GM12878 (cell line): ENCODE data around the gene RETREG2. TPM values are rescaled to one million over a fixed set of nuclear protein-coding genes. Genes with fewer than 3 reads are reported as not detected.

ENCODE experiments used
- ATAC-seq: fragments of 200-7000 bp; cut with Tn5 transposase; 3 replicates; pipeline ENCODE4 v1.9.1; 2020; ENCODE audit warnings: mild to moderate bottlenecking, moderate library complexity
- BruUV-seq: library from RNA; stranded (reverse); fragments of 400-500 nt; replicated peaks from 2 replicates; lab custom pipeline; 2021; lab: Mats Ljungman, UMichigan
- CTCF ChIA-PET: fragments of 300-600 bp; sonication (Branson Sonifier 250); formaldehyde crosslinking; extraction: SDS; loops from one replicate; lab custom pipeline; 2021; ENCODE audit warnings: inconsistent platforms; lab: Yijun Ruan, JAX
- POLR2A ChIA-PET: fragments of 350-600 bp; formaldehyde crosslinking; extraction: SDS; loops from one replicate; lab custom pipeline; 2021; ENCODE audit warnings: inconsistent platforms; lab: Charles Lee
- RAD21 ChIA-PET: fragments of 300-600 bp; sonication (Branson Sonifier 250); formaldehyde crosslinking; loops from one replicate; lab custom pipeline; 2023; ENCODE audit warnings: antibody characterized with exemption; ENCODE audit not compliant: unreplicated experiment; lab: Charles Lee
- SMC1A ChIA-PET: fragments of 300-600 bp; sonication (Branson Sonifier 250); formaldehyde crosslinking; loops from one replicate; lab custom pipeline; 2023; ENCODE audit not compliant: unreplicated experiment, uncharacterized antibody; lab: Charles Lee
- DNase-seq: peaks from one replicate; pipeline ENCODE4 v3.0.0-alpha.2; 2011; ENCODE audit warnings: low read depth, low spot score
- FAIRE-seq: peaks from 3 replicates; lab custom pipeline; 2011; peaks lifted over from hg19 to GRCh38; lab: Jason Lieb, UNC
- H2AFZ ChIP-seq: 2 replicates; pipeline ENCODE4 v1.6.0; 2011; ENCODE audit warnings: low read depth, low read length, control low read depth; ENCODE audit not compliant: control insufficient read depth
- H3K27ac ChIP-seq: 2 replicates; pipeline ENCODE4 v1.5.1; 2011; ENCODE audit warnings: control low read depth; ENCODE audit not compliant: control insufficient read depth, insufficient read depth
- H3K27me3 ChIP-seq, 2 experiments: replicated peaks in 1 of 2; 2 replicates each; pipeline versions ENCODE4 v1.6.0 to v1.6.1; 2011; ENCODE audit warnings: low read length in 1 of 2; ENCODE audit not compliant: control insufficient read depth in 2 of 2, insufficient read depth in 2 of 2
- H3K36me3 ChIP-seq, 2 experiments: 2 replicates each; pipeline ENCODE4 v1.5.1; 2011; ENCODE audit warnings: low read length in 1 of 2; ENCODE audit not compliant: control insufficient read depth in 2 of 2, insufficient read depth in 2 of 2
- H3K4me1 ChIP-seq: 2 replicates; pipeline ENCODE4 v1.6.1; 2011; ENCODE audit warnings: mild to moderate bottlenecking, low read length, moderate library complexity, mixed read lengths; ENCODE audit not compliant: control insufficient read depth, insufficient read depth
- H3K4me2 ChIP-seq: 2 replicates; pipeline ENCODE4 v1.6.0; 2011; ENCODE audit warnings: control low read depth; ENCODE audit not compliant: control insufficient read depth, insufficient read depth
- H3K4me3 ChIP-seq: fragments of 200-600 bp; sonication (generic); 2 replicates; pipeline ENCODE4 v1.5.1; 2016
- H3K79me2 ChIP-seq: 2 replicates; pipeline ENCODE4 v1.6.0; 2011; ENCODE audit warnings: low read length; ENCODE audit not compliant: control insufficient read depth, insufficient read depth
- H3K9ac ChIP-seq: 2 replicates; pipeline ENCODE4 v1.8.0; 2011; ENCODE audit warnings: low read length, control low read depth, mixed read lengths; ENCODE audit not compliant: control insufficient read depth, insufficient read depth
- H3K9me3 ChIP-seq: replicated peaks from 3 replicates; pipeline ENCODE4 v1.5.1; 2011; ENCODE audit warnings: mild to moderate bottlenecking, low read length; ENCODE audit not compliant: control insufficient read depth, insufficient read depth
- H4K20me1 ChIP-seq: 2 replicates; pipeline ENCODE4 v1.6.0; 2011; ENCODE audit not compliant: control insufficient read depth, insufficient read depth
- ATF3 ChIP-seq: IDR thresholded peaks from 2 replicates; pipeline ENCODE4 v1.6.1; 2011; ENCODE audit warnings: low read depth, mild to moderate bottlenecking, low read length, moderate library complexity, borderline replicate concordance; ENCODE audit errors: extremely low read depth
- BCL11A ChIP-seq: IDR thresholded peaks from 2 replicates; pipeline ENCODE4 v1.6.1; 2011; ENCODE audit warnings: low read depth, low read length
- KAT2A ChIP-seq: conservative IDR thresholded peaks from 2 replicates; pipeline ENCODE4 v1.6.1; 2011; ENCODE audit warnings: low read depth, low read length; ENCODE audit not compliant: control insufficient read depth
- NFYA ChIP-seq: IDR thresholded peaks from 2 replicates; pipeline ENCODE4 v1.6.1; 2011; ENCODE audit warnings: low read depth, mild to moderate bottlenecking, low read length, improper control_type of control experiment, borderline replicate concordance
- NFYB ChIP-seq: IDR thresholded peaks from 2 replicates; pipeline ENCODE4 v1.6.1; 2011; ENCODE audit warnings: low read depth, mild to moderate bottlenecking, low read length, improper control_type of control experiment, moderate library complexity; ENCODE audit not compliant: insufficient read depth
- RFX5 ChIP-seq: IDR thresholded peaks from 2 replicates; pipeline ENCODE4 v1.6.1; 2011; ENCODE audit warnings: low read depth, low read length, improper control_type of control experiment
- SMAD1 ChIP-seq: fragments of 450-650 bp; IDR thresholded peaks from 2 replicates; pipeline ENCODE4 v1.6.1; 2018; ENCODE audit warnings: mild to moderate bottlenecking, low read depth; ENCODE audit not compliant: partially characterized antibody
- SPI1 ChIP-seq: IDR thresholded peaks from 2 replicates; pipeline ENCODE4 v1.6.1; 2011; ENCODE audit warnings: low read depth, mild to moderate bottlenecking, low read length, moderate library complexity, borderline replicate concordance; ENCODE audit not compliant: insufficient read depth
- TCF7 ChIP-seq: IDR thresholded peaks from 2 replicates; pipeline ENCODE4 v1.6.1; 2014; ENCODE audit warnings: antibody characterized with exemption, borderline replicate concordance
- ZNF207 ChIP-seq: fragments of 450-650 bp; IDR thresholded peaks from 2 replicates; pipeline ENCODE4 v1.6.1; 2014; ENCODE audit warnings: antibody characterized with exemption, mild to moderate bottlenecking, borderline replicate concordance
- ZNF384 ChIP-seq: IDR thresholded peaks from 2 replicates; pipeline ENCODE4 v1.6.1; 2012; ENCODE audit warnings: low read depth, mild to moderate bottlenecking, low read length, improper control_type of control experiment, borderline replicate concordance
- WGBS: methylation state at CpG from one replicate; pipeline ENCODE4 v1.1.6; 2016; ENCODE audit warnings: low lambda C conversion rate; ENCODE audit not compliant: insufficient replicate concordance, insufficient coverage; ENCODE audit errors: missing lambda C conversion rate; 5-methylcytosine and 5-hydroxymethylcytosine counted together
- in situ Hi-C: fragments of 300-500 bp; cut with MboI; formaldehyde crosslinking; loops from 9 replicates; pipeline ENCODE4 v1.14.3; 2018; ENCODE audit warnings: mixed read lengths
- intact Hi-C: fragments of 100-400 bp; cut with micrococcal nuclease; formaldehyde crosslinking; loops from one replicate; pipeline ENCODE4 v1.14.2; 2022; ENCODE audit not compliant: unreplicated experiment
- polyA plus RNA-seq, 11 experiments: library from polyadenylated mRNA; depleted of rRNA in 4 of 11; unstranded in 6 of 11; stranded (reverse) in 5 of 11; fragments of >200 nt; fragmentation: Nextera tagmentation in 4 of 11; fragmentation: Illumina TruSeq in 1 of 11; extraction: Ambion mirVana in 4 of 11; extraction: Trizol in 1 of 11; gene quantifications; 1 replicate in 1 of 11; 2 replicates in 10 of 11; pipeline versions ENCODE4 v1.2.1 to v1.2.3, GENCODE V29; 2011 to 2016; ENCODE audit warnings: inconsistent platforms in 2 of 11, missing spikeins in 2 of 11, low read depth in 1 of 11
- total RNA-seq, 4 experiments: library from RNA; depleted of rRNA in 3 of 4; stranded (reverse); fragments of >200 nt in 3 of 4; fragmentation: Illumina TruSeq in 1 of 4; extraction: Trizol in 1 of 4; gene quantifications; 2 replicates each; pipeline versions ENCODE4 v1.2.1 to v1.2.3, GENCODE V29; 2013 to 2021
- TF ChIP-seq, protein P1 (sequence below): fragments of 450-650 bp; IDR thresholded peaks from 2 replicates; pipeline ENCODE4 v1.6.1; 2017; ENCODE audit warnings: mild to moderate bottlenecking
- TF ChIP-seq, protein P2 (sequence below): IDR thresholded peaks from 2 replicates; pipeline ENCODE4 v1.6.1; 2011; ENCODE audit warnings: mild to moderate bottlenecking, low read depth, low read length, moderate library complexity; ENCODE audit not compliant: insufficient replicate concordance
- TF ChIP-seq, protein P3 (sequence below): fragments of 450-650 bp; formaldehyde crosslinking; IDR thresholded peaks from 2 replicates; pipeline ENCODE4 v1.4.0; 2022; ENCODE audit warnings: mild to moderate bottlenecking, moderate library complexity

RETREG2 gene
- total and polyA plus RNA-seq, 10 of the 15 experiments (the other 5 are each of a cell fraction or from before 2014, with no cell fraction given): 10.1 to 72.0 (median 28.3) TPM

DNA sequence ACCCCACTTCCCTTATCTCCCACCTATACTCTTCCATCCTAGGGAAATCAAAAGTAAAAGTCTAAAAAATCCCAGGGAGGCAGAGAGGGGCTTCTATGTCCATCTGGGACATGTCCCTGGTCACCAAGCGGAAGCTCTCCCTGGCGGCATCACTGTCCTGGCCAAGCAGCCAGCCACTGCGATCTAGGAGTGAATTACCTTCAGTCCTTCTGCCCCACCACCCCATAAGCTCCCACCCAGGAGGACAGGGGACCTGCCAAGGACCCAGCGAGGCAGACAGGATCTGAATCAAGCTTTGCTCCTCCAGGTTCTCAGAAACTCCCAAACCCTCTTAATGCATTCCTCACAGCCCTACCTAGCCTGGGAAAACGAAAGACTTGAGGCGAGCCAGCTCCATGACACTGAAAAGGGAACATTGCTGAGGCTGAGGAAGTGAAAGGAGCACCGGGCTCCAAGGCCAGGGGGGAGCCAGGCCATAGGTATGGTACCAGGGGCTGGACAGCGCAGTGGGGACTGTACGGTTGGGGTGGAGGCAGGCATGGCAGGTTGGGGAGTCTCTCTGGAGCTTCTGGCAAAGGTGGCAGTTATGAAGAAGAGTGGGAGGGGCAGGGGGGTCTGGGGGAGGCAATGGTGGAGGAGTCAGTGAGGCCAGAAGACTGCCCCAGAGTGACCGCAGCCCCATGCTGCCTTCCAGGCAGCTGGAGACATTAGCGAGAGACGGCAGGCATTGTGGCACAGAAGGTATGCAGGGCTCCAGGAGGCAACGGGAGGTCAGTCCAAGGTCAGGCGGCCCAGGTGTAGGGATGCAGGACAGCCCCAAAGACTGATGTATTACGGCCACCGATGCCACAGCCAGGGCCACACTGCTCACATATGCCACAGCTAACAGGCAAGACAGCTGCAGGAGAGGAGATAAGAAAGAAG lies 5.6 kb upstream of the RETREG2 start:
- intact Hi-C loops (no loop called here), in situ Hi-C loops (loop anchor here (5.0 kb wide), 1 partner anchor 35 kb away; the partner anchor contains the start of gene ZFAND2B)
- no peak for DNase-seq
- no peaks in the 10 kb centered on the region for H3K27me3 ChIP-seq
- no peaks in the 10 kb centered on the region; the same call in 1 of the 2 replicates for H3K4me1 ChIP-seq
- no peak overlapping the region for H3K4me3 ChIP-seq
- RAD21 ChIA-PET: interaction anchor here (1.8 to 4.1 kb wide), 3 partner anchors 35 to 124 kb away, joined by 9 to 33 read pairs (median 12); partner anchors contain the start of gene ZFAND2B
- H3K9ac ChIP-seq: no peak overlapping the region
- no peak overlapping the region for H2AFZ ChIP-seq
- WGBS: 85% methylated on average over 16 of the region's 16 CpGs
- no peak overlapping the region for H3K27ac ChIP-seq
- H4K20me1 ChIP-seq: no peaks in the 10 kb centered on the region
- POLR2A ChIA-PET: interaction anchor here (1.2 kb wide), 1 partner anchor 34 kb away, joined by 5 read pairs; the partner anchor contains the start of gene ZFAND2B
- H3K79me2 ChIP-seq: peaks cover 14% of the 10 kb centered on the region
- CTCF ChIA-PET: interaction anchor here (0.5 to 5.6 kb wide), 18 partner anchors 8 to 344 kb away, joined by 3 to 48 read pairs (median 8); partner anchors contain the start of genes DNAJB2, GLB1L and STK16
- no peak for FAIRE-seq
- no peak overlapping the region for H3K4me2 ChIP-seq
- BruUV-seq: no TSS peak
- H3K36me3 ChIP-seq: peaks cover 4 to 9% of the 10 kb centered on the region in 2 experiments
- H3K9me3 ChIP-seq: no peaks in the 10 kb centered on the region
- SMC1A ChIA-PET: interaction anchor here (0.6 to 2.9 kb wide), 6 partner anchors 36 to 326 kb away, joined by 3 to 20 read pairs (median 3); partner anchors contain the start of gene GMPPA
- ATAC-seq: no peak
- TF ChIP-seq SMAD1 (no peak), KAT2A (no peak), ZNF207 (no peak), NFYA (no peak), NFYB (no peak), SPI1 (no peak), ATF3 (no peak), ZNF384 (no peak), TCF7 (no peak), BCL11A (no peak), RFX5 (no peak)
- TF ChIP-seq, protein P1, sequence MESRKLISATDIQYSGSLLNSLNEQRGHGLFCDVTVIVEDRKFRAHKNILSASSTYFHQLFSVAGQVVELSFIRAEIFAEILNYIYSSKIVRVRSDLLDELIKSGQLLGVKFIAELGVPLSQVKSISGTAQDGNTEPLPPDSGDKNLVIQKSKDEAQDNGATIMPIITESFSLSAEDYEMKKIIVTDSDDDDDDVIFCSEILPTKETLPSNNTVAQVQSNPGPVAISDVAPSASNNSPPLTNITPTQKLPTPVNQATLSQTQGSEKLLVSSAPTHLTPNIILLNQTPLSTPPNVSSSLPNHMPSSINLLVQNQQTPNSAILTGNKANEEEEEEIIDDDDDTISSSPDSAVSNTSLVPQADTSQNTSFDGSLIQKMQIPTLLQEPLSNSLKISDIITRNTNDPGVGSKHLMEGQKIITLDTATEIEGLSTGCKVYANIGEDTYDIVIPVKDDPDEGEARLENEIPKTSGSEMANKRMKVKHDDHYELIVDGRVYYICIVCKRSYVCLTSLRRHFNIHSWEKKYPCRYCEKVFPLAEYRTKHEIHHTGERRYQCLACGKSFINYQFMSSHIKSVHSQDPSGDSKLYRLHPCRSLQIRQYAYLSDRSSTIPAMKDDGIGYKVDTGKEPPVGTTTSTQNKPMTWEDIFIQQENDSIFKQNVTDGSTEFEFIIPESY: no peak
- TF ChIP-seq, protein P2, sequence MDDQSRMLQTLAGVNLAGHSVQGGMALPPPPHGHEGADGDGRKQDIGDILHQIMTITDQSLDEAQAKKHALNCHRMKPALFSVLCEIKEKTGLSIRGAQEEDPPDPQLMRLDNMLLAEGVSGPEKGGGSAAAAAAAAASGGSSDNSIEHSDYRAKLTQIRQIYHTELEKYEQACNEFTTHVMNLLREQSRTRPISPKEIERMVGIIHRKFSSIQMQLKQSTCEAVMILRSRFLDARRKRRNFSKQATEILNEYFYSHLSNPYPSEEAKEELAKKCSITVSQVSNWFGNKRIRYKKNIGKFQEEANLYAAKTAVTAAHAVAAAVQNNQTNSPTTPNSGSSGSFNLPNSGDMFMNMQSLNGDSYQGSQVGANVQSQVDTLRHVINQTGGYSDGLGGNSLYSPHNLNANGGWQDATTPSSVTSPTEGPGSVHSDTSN: no peak
- TF ChIP-seq, protein P3, sequence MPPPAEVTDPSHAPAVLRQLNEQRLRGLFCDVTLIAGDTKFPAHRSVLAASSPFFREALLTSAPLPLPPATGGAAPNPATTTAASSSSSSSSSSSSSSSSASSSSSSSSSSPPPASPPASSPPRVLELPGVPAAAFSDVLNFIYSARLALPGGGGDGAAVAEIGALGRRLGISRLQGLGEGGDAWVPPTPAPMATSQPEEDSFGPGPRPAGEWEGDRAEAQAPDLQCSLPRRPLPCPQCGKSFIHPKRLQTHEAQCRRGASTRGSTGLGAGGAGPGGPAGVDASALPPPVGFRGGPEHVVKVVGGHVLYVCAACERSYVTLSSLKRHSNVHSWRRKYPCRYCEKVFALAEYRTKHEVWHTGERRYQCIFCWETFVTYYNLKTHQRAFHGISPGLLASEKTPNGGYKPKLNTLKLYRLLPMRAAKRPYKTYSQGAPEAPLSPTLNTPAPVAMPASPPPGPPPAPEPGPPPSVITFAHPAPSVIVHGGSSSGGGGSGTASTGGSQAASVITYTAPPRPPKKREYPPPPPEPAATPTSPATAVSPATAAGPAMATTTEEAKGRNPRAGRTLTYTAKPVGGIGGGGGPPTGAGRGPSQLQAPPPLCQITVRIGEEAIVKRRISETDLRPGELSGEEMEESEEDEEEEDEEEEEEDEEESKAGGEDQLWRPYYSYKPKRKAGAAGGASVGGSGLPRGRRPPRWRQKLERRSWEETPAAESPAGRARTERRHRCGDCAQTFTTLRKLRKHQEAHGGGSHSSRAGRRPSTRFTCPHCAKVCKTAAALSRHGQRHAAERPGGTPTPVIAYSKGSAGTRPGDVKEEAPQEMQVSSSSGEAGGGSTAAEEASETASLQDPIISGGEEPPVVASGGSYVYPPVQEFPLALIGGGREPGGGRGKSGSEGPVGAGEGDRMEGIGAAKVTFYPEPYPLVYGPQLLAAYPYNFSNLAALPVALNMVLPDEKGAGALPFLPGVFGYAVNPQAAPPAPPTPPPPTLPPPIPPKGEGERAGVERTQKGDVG (CRISPR knock-in tag): no peak
